Left lobe of liver (tissue), 2 donors: ENCODE results near the gene TIGD1. TPM values are rescaled to one million over a fixed set of nuclear protein-coding genes. Genes with fewer than 3 reads are reported as not detected.

Source experiments
- ATAC-seq: fragments of 200-7000 bp; cut with Tn5 transposase; one replicate; pipeline ENCODE4 v1.9.1; 2020; ENCODE audit warnings: mild to moderate bottlenecking, moderate library complexity
- DNase-seq: peaks from one replicate; pipeline ENCODE4 v3.0.0-alpha.2; 2020; ENCODE audit warnings: low spot score
- total RNA-seq: library from RNA; stranded (reverse); gene quantifications from one replicate; pipeline ENCODE4 v1.2.1, GENCODE V29; 2021
- donor health status: DM: no; HTN: no; CAD: no; lungs with moderate emphysema.
- donor health status: DM: no; HTN: yes; CAD: no.

Gene TIGD1
- total RNA-seq, 1 donor from 2014 or later: 1.3 TPM

DNA sequence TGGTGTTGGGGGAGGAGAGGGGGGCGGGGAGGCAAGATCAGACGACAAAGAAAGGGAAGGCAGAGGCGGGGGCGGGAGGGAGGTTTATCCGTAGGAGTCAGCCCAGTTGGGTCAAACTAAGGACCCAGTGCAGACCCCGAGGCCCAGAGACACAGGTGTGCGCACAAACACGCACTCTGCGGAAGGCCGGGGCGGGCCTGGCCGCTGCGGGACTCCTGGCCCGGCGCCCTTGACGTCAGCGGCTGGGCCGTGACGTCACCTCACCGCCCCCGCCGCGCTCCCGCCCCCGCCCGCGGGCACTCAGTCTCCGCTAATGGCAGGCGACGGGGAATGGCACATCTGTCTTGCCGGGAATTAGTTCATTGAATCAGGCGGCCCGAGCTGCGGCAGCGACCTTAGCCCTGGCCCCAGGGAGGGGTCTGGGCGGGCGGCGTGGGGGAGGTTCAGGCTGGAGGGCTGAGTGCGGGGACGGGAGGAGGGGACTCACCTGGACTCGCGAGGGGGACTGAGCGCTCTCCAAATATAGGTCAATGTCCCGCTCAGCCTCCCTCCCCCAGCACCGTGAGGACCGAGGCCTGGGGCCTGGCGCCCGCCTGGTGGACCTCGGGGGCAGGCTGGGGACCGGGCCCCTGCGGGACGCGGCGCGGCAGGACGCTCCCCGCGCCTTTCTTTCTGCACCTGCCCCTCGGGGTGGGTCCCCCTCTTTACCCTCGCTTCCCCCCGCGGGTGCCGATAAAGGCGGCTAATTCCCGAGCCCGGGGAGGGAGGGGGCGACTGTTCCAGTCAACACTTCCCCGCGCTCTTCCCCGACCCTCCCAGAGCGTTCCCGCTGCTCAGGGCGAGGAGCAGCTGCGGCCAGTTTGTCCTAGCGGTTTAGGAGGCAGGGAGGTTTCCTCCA is 47.2 kb downstream of the TIGD1 start:
- peak; percentile 62 for ATAC-seq
- peak; percentile 52 for DNase-seq

DNA sequence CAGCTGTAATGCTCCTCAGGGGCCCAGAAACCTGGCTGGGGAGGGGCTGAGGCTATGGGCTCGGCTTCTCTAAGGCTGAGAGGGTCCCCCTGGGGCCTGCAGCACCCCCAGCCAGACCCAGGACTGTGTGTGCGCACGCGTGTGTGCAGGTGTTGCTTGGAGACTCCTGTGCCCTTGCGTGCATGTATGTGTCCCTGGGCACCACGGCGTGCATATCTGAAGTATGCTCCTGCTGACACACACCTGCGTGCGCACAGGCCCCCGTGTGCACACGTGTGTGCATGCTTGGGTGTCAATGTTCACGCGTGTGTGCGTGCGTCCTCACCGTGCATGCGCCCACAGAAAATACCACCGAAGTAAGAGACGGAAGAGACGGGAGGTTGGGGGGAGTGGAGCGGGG is 47.8 kb downstream of the TIGD1 start:
- DNase-seq (no peak), ATAC-seq (no peak)

DNA sequence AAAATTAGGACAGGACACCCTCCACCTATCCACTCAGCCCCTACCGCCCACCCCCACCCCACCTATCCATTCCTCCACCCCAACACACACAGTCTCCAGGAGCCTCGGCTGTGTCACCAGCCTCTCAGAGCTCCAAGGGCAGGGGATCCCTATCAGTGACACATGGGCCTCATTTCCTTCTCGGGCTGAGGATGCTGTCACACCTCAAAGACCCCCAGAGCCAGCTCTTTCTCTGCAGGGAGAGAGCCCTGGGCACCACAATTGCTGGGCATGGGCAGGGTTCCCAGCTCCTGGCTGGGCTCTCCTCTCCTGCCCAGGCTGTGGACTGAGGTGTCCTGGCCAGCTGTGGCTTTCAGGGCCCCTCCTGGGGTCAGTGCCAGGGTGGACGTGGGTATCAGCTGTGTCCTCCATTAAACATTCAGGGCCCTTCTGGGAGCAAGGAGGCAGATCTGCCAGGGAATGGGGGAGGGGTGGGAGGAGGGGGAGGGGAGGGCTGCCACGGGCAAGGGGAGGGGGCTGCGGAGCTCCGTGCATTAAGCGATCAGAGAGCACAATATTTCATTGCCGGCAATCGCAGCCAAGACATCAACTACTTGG is 48.5 kb downstream of the TIGD1 start:
- DNase-seq: no peak
- ATAC-seq: no peak

DNA sequence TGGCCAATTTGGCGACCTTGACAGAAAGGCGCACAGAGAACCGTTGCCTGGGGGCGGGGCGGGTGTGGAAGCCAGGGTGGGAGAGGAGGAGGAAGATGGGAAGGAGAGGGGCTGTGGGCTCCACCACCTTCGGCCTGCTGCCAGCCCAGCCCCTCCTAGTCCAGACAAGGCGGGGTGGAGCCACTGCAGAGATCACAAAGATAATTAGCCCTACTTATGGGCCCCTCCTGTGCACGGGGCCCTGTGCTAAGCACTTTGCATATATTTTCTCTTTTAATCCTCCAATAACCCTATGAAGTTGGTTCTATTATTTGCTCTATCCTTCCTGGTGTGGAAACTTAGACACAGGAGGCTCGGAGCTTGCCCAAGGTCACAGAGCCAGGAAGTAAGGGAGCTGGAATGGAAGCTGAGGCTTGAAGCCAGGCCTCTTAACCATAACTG is 49.0 kb downstream of the TIGD1 start:
- ATAC-seq (no peak), DNase-seq (no peak)

DNA sequence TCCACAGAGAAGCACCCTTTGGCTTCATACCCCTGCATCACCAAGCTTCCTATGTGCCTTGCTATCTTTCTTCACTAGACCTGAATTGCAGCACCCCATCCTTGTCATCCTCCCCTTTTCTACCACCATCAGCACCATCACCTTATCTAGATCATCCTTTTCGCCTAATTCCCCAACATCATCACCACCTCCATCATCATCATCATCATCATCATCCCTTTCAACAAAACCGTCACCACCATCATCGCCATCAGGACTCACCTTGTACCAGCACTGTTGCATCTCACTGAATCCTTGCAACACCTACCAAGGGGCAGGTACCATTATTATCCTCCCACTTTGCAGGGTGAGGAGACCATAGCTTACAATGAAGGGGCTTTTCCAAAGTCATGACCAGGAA is 51.9 kb downstream of the TIGD1 start:
- ATAC-seq (no peak), DNase-seq (no peak)

Other genes with a start within 250 kb of the TIGD1 start
- 0.20 TPM for gene ALPP, start 171.8 kb downstream of the TIGD1 start, total RNA-seq
- not detected for gene ALPG, start 143.7 kb downstream of the TIGD1 start, total RNA-seq
- not detected for gene ALPI, start 94.4 kb downstream of the TIGD1 start, total RNA-seq
- 0.48 TPM for gene ECEL1, start 62.7 kb downstream of the TIGD1 start, total RNA-seq
- gene PRSS56, start 30.2 kb downstream of the TIGD1 start, total RNA-seq: not detected
- not detected for gene CHRND, start 24.4 kb downstream of the TIGD1 start, total RNA-seq
- gene CHRNG, start 10.9 kb downstream of the TIGD1 start, total RNA-seq: not detected
- 37.4 TPM for gene EIF4E2, start 132 bp upstream of the TIGD1 start, total RNA-seq
- gene EFHD1, start 83.0 kb upstream of the TIGD1 start, total RNA-seq: 27.3 TPM
- 27.8 TPM for gene GIGYF2, start 146.8 kb upstream of the TIGD1 start, total RNA-seq
- not detected for gene KCNJ13, start 226.0 kb upstream of the TIGD1 start, total RNA-seq